K562 treated with DMSO at 1 percent for 24 hours (cell line): ENCODE results near the gene ASIC4. TPM values are rescaled to one million over a fixed set of nuclear protein-coding genes. Genes with fewer than 3 reads are reported as not detected.

Experiments
- total RNA-seq: library from RNA; unstranded; fragments of 300-600 nt; gene quantifications from 2 replicates; pipeline ENCODE4 v1.2.3, GENCODE V29; 2022; ENCODE audit warnings: low read depth; ENCODE audit not compliant: insufficient read depth

Gene ASIC4
- total RNA-seq: 6.1 and 6.5 TPM in 2 replicates

GRCh38 chr2:219514196-219514761 is at the start of gene ASIC4:
Gene ASIC4 (plus strand): TSS chr2:219514482. CDS start chr2:219514725, 243 bp downstream.

GRCh38 chr2:219498280-219499057 is 15.8 kb upstream of the ASIC4 start, which contains the start of gene GMPPA:
Gene GMPPA (plus strand): TSS chr2:219498891. CDS start chr2:219499976, 1,085 bp downstream.

GRCh38 chr2:219543596-219544358 is 29.5 kb downstream of the ASIC4 start, which contains the start of the genes CHPF and TMEM198:
Gene CHPF (minus strand): TSS chr2:219543809. CDS start chr2:219543538, 271 bp downstream.
Gene TMEM198 (plus strand): TSS chr2:219544028. CDS start chr2:219544728, 700 bp downstream.

GRCh38 chr2:219571311-219572236 is 57.3 kb downstream of the ASIC4 start, which contains the start of gene OBSL1:
Gene OBSL1 (minus strand): TSS chr2:219571539. CDS start chr2:219571232, 307 bp downstream.

GRCh38 chr2:219572237-219573001 is 58.1 kb downstream of the ASIC4 start, which contains the start of gene INHA:
Gene INHA (plus strand): TSS chr2:219572310. CDS start chr2:219572375, 65 bp downstream.

Other genes with a start within 250 kb of the ASIC4 start
- 34.4 and 41.9 TPM in 2 replicates for gene DNAJB2, start 235.1 kb upstream of the ASIC4 start, total RNA-seq
- gene PTPRN, start 205.1 kb upstream of the ASIC4 start, total RNA-seq: 0.42 TPM in 1 of 2 replicates, not detected in the other
- not detected in 2 replicates for gene RESP18, start 181.7 kb upstream of the ASIC4 start, total RNA-seq
- gene DNPEP, start 126.6 kb upstream of the ASIC4 start, total RNA-seq: 73.1 and 77.1 TPM in 2 replicates
- gene DES, start 96.1 kb upstream of the ASIC4 start, total RNA-seq: 21.0 TPM in 2 replicates
- 13.5 and 19.0 TPM in 2 replicates for gene SPEG, start 79.6 kb upstream of the ASIC4 start, total RNA-seq
- gene GMPPA, start 15.6 kb upstream of the ASIC4 start, total RNA-seq: 162 and 187 TPM in 2 replicates
- gene CHPF, start 29.3 kb downstream of the ASIC4 start, total RNA-seq: 118 and 119 TPM in 2 replicates
- gene TMEM198, start 29.5 kb downstream of the ASIC4 start, total RNA-seq: 2.2 and 2.3 TPM in 2 replicates
- 52.6 and 62.8 TPM in 2 replicates for gene OBSL1, start 57.1 kb downstream of the ASIC4 start, total RNA-seq
- gene INHA, start 57.8 kb downstream of the ASIC4 start, total RNA-seq: 5.0 and 5.3 TPM in 2 replicates
- 6.7 and 7.6 TPM in 2 replicates for gene STK11IP, start 83.4 kb downstream of the ASIC4 start, total RNA-seq
- 0.20 and 0.32 TPM in 2 replicates for gene SLC4A3, start 113.1 kb downstream of the ASIC4 start, total RNA-seq